ENCODE data around the gene TLR2. TPM values are rescaled to one million over a fixed set of nuclear protein-coding genes. Genes with fewer than 3 reads are reported as not detected.

The TLR2 gene
- total and polyA plus RNA-seq, 2 of the 4 experiments (the other 2 are of a cell fraction): under 0.01 to 0.03 TPM

DNA sequence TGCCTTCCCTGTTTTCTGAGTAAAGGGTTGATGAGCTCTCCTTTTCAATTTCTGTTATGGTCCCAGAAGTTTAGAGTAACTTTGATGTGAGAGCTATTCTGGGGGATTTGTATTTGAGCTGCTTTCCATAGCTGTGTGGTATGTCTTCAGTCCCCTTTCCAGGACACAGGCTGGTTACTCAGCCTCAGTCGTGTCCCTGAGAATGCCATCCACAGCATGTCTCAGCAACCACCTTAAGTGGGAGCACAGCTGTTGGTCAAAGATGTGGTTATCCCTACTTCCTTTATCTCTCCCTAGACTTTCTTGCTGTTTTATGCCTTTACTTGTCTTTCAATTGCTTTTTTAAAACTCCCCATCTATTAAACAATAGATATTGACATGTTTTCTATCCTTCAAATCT is 38.0 kb downstream of the TLR2 start:
- H3K4me1 ChIP-seq (ENCODE audit: control insufficient read depth, insufficient read depth, low read length): no peaks in the 10 kb centered on the region
- intact Hi-C loops (cut with micrococcal nuclease): no loop called here
- dilution Hi-C loops (cut with HindIII; ENCODE audit: low sequenced_read_pairs, unreplicated experiment): no loop called here
- POLR2A ChIA-PET (ENCODE audit: unreplicated experiment): no interaction called here
- H2BK120ac ChIP-seq (ENCODE audit: low read depth, low read length): no peak overlapping the region
- no peaks in the 10 kb centered on the region for H3K36me3 ChIP-seq (ENCODE audit: control insufficient read depth, insufficient read depth, low read length)
- H4K8ac ChIP-seq (ENCODE audit: low read depth in 2 of 2, low read length in 2 of 2): no peak overlapping the region
- no peaks in the 10 kb centered on the region for H3K79me1 ChIP-seq (ENCODE audit: low read depth in 1 of 2, low read length in 2 of 2)
- no peaks in the 10 kb centered on the region for H4K20me1 ChIP-seq (ENCODE audit: insufficient read depth, low read length)
- no peak overlapping the region for H3K4ac ChIP-seq (ENCODE audit: low read depth, low read length)
- TF ChIP-seq, protein P1, sequence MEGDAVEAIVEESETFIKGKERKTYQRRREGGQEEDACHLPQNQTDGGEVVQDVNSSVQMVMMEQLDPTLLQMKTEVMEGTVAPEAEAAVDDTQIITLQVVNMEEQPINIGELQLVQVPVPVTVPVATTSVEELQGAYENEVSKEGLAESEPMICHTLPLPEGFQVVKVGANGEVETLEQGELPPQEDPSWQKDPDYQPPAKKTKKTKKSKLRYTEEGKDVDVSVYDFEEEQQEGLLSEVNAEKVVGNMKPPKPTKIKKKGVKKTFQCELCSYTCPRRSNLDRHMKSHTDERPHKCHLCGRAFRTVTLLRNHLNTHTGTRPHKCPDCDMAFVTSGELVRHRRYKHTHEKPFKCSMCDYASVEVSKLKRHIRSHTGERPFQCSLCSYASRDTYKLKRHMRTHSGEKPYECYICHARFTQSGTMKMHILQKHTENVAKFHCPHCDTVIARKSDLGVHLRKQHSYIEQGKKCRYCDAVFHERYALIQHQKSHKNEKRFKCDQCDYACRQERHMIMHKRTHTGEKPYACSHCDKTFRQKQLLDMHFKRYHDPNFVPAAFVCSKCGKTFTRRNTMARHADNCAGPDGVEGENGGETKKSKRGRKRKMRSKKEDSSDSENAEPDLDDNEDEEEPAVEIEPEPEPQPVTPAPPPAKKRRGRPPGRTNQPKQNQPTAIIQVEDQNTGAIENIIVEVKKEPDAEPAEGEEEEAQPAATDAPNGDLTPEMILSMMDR (conservative IDR thresholded peaks at IDR 0.05; ENCODE audit: low read depth, low read length): no peak
- no peak for TF ChIP-seq MAFK (IDR thresholded peaks at IDR 0.05; ENCODE audit: low read depth, low read length)
- no peak for TF ChIP-seq MAZ (IDR thresholded peaks at IDR 0.05; ENCODE audit: borderline replicate concordance, low read depth, low read length)
- in situ Hi-C loops (cut with MboI; ENCODE audit: low sequenced_read_pairs): no loop called here
- H3K14ac ChIP-seq (replicated peaks; ENCODE audit: low read depth, low read length): no peak overlapping the region
- BruUV-seq (replicated peaks): no TSS peak
- no peak for ATAC-seq (ENCODE audit: low read depth)
- no peak overlapping the region for H2BK20ac ChIP-seq (ENCODE audit: low read depth, low read length)
- no peaks in the 10 kb centered on the region for H3K9me3 ChIP-seq (ENCODE audit: control insufficient read depth, insufficient read depth, low read length)
- no peak overlapping the region for H2BK5ac ChIP-seq (ENCODE audit: low read depth, low read length, poor library complexity, severe bottlenecking)
- H2AK5ac ChIP-seq (ENCODE audit: low read depth, low read length): no peak overlapping the region
- no peak overlapping the region for H2BK15ac ChIP-seq (ENCODE audit: low read depth, low read length)
- no peak overlapping the region for H3K4me3 ChIP-seq (ENCODE audit: insufficient read depth, low read depth, low read length)
- DNase-seq: no peak
- no peak overlapping the region for H3K9ac ChIP-seq (ENCODE audit: low read depth, low read length)
- no peak overlapping the region for H4K91ac ChIP-seq (ENCODE audit: insufficient read depth, low read depth, low read length)
- no peak overlapping the region for H3K4me2 ChIP-seq (ENCODE audit: low read depth, low read length)
- H4K5ac ChIP-seq (ENCODE audit: low read depth, low read length): no peak overlapping the region
- H3K27ac ChIP-seq (ENCODE audit: insufficient read depth, low read length): no peak overlapping the region
- WGBS, 2 experiments (ENCODE audit: extremely low coverage in 2 of 2, insufficient read length in 1 of 2): no CpG with 5 or more reads among the region's 1 CpG
- no peak overlapping the region for H2AFZ ChIP-seq (replicated peaks; ENCODE audit: low read length, poor library complexity)
- no peaks in the 10 kb centered on the region for H3K9me1 ChIP-seq (ENCODE audit: insufficient read depth, low read length)
- no peak overlapping the region for H2AK9ac ChIP-seq (replicated peaks; ENCODE audit: low read depth, low read length, poor library complexity)
- H3K23ac ChIP-seq (ENCODE audit: low read depth, low read length): no peak overlapping the region
- no peak overlapping the region for H3K56ac ChIP-seq (ENCODE audit: extremely low read depth, insufficient read depth, low read length)
- CTCF ChIA-PET: interaction anchor here (0.6 kb wide), 1 partner anchor 876 kb away, joined by 4 read pairs; no protein-coding TSS in a partner anchor
- no peak overlapping the region for H3K18ac ChIP-seq (ENCODE audit: low read depth, low read length)
- H3K27me3 ChIP-seq (ENCODE audit: control insufficient read depth, insufficient read depth, low read length): no peaks in the 10 kb centered on the region

All from IMR-90 (cell line).